DND-41 (cell line): ENCODE data around the gene CRABP1.

Source experiments
- ATAC-seq: fragments of 200-7000 bp; cut with Tn5 transposase; 3 replicates; pipeline ENCODE4 v1.9.1; 2021; ENCODE audit warnings: low read depth; ENCODE audit not compliant: insufficient read depth
- DNase-seq: peaks from one replicate; pipeline ENCODE4 v3.0.0-alpha.2; 2020
- H2AFZ ChIP-seq: 2 replicates; pipeline ENCODE4 v1.6.0; 2012; ENCODE audit warnings: low read depth, low read length
- H3K27ac ChIP-seq: 2 replicates; pipeline ENCODE4 v1.5.1; 2012; ENCODE audit warnings: low read length, inconsistent platforms
- H3K27me3 ChIP-seq: fragments of 200-600 bp; sonication (generic); 2 replicates; pipeline ENCODE4 v1.6.0; 2012; ENCODE audit warnings: low read length, mild to moderate bottlenecking, inconsistent platforms; ENCODE audit not compliant: insufficient read depth, poor library complexity
- H3K36me3 ChIP-seq: 2 replicates; pipeline ENCODE4 v1.5.1; 2012; ENCODE audit warnings: low read length, inconsistent platforms; ENCODE audit not compliant: insufficient read depth
- H3K4me1 ChIP-seq: 2 replicates; pipeline ENCODE4 v1.5.1; 2012; ENCODE audit warnings: mild to moderate bottlenecking, low read length; ENCODE audit not compliant: insufficient read depth
- H3K4me2 ChIP-seq: 2 replicates; pipeline ENCODE4 v1.6.0; 2012; ENCODE audit warnings: mild to moderate bottlenecking, moderate library complexity, low read length, inconsistent platforms; ENCODE audit not compliant: insufficient read depth
- H3K4me3 ChIP-seq, 2 experiments: fragments of 200-600 bp in 1 of 2; shearing (Covaris generic) in 1 of 2; 2 replicates each; pipeline ENCODE4 v1.5.1; 2012 to 2016; ENCODE audit warnings: inconsistent platforms in 2 of 2, low read length in 2 of 2, mild to moderate bottlenecking in 2 of 2, low read depth in 1 of 2, moderate library complexity in 1 of 2
- H3K79me2 ChIP-seq: 2 replicates; pipeline ENCODE4 v1.6.0; 2012; ENCODE audit warnings: low read length, inconsistent platforms; ENCODE audit not compliant: insufficient read depth
- H3K9ac ChIP-seq: 2 replicates; pipeline ENCODE4 v1.6.0; 2012; ENCODE audit warnings: low read depth, mild to moderate bottlenecking, inconsistent platforms, low read length, moderate library complexity
- H3K9me3 ChIP-seq: 2 replicates; pipeline ENCODE4 v1.5.1; 2012; ENCODE audit warnings: low read length, moderate library complexity, mild to moderate bottlenecking, inconsistent platforms; ENCODE audit not compliant: insufficient read depth, severe bottlenecking
- H4K20me1 ChIP-seq: 2 replicates; pipeline ENCODE4 v1.6.0; 2012; ENCODE audit warnings: low read length; ENCODE audit not compliant: insufficient read depth
- EZH2 ChIP-seq: IDR thresholded peaks from 3 replicates; pipeline ENCODE4 v1.6.1; 2012; ENCODE audit warnings: borderline replicate concordance, low read depth, mild to moderate bottlenecking, moderate library complexity, low read length, inconsistent platforms; ENCODE audit not compliant: severe bottlenecking
- TF ChIP-seq, protein P1 (sequence below): IDR thresholded peaks from 2 replicates; pipeline ENCODE4 v1.5.1; 2012; ENCODE audit warnings: borderline replicate concordance, low read length, moderate library complexity, mild to moderate bottlenecking; ENCODE audit not compliant: poor library complexity, severe bottlenecking; ENCODE audit errors: extremely low read depth

CRABP1 gene

GRCh38 chr15:78327466-78327865, 12.7 kb upstream of the CRABP1 start:
- Histone ChIP-seq H3K4me2 (no peak overlapping the region), H3K9ac (no peak overlapping the region), H2AFZ (no peak overlapping the region), H3K27ac (no peak overlapping the region), H3K79me2 (no peaks in the 10 kb centered on the region), H3K36me3 (no peaks in the 10 kb centered on the region), H3K4me3 (no peak overlapping the region), H4K20me1 (no peaks in the 10 kb centered on the region), H3K9me3 (no peaks in the 10 kb centered on the region), H3K27me3 (peaks cover 2% of the 10 kb centered on the region), H3K4me1 (no peaks in the 10 kb centered on the region)
- ATAC-seq (no peak), DNase-seq (no peak)
- no peak for TF ChIP-seq EZH2
- TF ChIP-seq, protein P1, sequence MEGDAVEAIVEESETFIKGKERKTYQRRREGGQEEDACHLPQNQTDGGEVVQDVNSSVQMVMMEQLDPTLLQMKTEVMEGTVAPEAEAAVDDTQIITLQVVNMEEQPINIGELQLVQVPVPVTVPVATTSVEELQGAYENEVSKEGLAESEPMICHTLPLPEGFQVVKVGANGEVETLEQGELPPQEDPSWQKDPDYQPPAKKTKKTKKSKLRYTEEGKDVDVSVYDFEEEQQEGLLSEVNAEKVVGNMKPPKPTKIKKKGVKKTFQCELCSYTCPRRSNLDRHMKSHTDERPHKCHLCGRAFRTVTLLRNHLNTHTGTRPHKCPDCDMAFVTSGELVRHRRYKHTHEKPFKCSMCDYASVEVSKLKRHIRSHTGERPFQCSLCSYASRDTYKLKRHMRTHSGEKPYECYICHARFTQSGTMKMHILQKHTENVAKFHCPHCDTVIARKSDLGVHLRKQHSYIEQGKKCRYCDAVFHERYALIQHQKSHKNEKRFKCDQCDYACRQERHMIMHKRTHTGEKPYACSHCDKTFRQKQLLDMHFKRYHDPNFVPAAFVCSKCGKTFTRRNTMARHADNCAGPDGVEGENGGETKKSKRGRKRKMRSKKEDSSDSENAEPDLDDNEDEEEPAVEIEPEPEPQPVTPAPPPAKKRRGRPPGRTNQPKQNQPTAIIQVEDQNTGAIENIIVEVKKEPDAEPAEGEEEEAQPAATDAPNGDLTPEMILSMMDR = no peak

GRCh38 chr15:78329625-78330024, 10.5 kb upstream of the CRABP1 start:
- Histone ChIP-seq H3K27me3 (peaks cover 2% of the 10 kb centered on the region), H3K4me2 (no peak overlapping the region), H4K20me1 (no peaks in the 10 kb centered on the region), H3K4me3 (no peak overlapping the region), H3K36me3 (no peaks in the 10 kb centered on the region), H3K4me1 (no peaks in the 10 kb centered on the region), H2AFZ (no peak overlapping the region), H3K79me2 (no peaks in the 10 kb centered on the region), H3K9ac (no peak overlapping the region), H3K9me3 (no peaks in the 10 kb centered on the region), H3K27ac (no peak overlapping the region)
- no peak for TF ChIP-seq EZH2
- TF ChIP-seq, protein P1 = no peak
- DNase-seq (no peak), ATAC-seq (no peak)

- ATAC-seq = no peak
- H3K27me3 ChIP-seq = peaks cover 5% of the 10 kb centered on the region
- TF ChIP-seq, protein P1 = no peak
Observed at GRCh38 chr15:78334845-78335244, 5.3 kb upstream of the CRABP1 start.

DNA sequence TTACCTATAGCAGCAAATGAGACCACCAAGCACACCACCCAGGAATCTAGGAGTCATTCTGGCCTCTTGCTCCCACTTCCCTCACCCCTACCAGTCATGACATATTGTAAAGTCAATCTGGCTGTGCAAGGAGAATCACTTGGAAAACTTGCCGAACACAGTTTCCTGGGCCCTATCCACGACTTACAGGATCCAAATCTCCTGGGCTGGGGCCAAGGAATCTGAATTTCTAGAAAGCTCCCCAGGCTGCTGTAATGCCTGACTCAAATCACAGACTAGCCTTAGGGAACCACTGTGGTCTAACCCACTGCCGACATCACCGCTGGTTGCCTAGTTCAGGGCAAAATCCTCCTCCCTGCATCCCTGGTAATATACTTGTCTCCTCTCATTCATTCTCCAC, 4.2 kb upstream of the CRABP1 start:
- ATAC-seq = no peak
- no peaks in the 10 kb centered on the region for H3K36me3 ChIP-seq
- peaks cover 5% of the 10 kb centered on the region for H3K27me3 ChIP-seq
- H3K4me3 ChIP-seq = no peak overlapping the region
- H3K9me3 ChIP-seq = no peaks in the 10 kb centered on the region
- H3K27ac ChIP-seq = no peak overlapping the region
- TF ChIP-seq, protein P1 = no peak
- no peak for TF ChIP-seq EZH2
- no peak overlapping the region for H3K4me2 ChIP-seq
- no peak for DNase-seq
- H3K4me1 ChIP-seq = no peaks in the 10 kb centered on the region
- no peak overlapping the region for H3K9ac ChIP-seq
- no peaks in the 10 kb centered on the region for H3K79me2 ChIP-seq
- H4K20me1 ChIP-seq = no peaks in the 10 kb centered on the region
- H2AFZ ChIP-seq = no peak overlapping the region

More at GRCh38 chr15:78334845-78335244, 5.3 kb upstream of the CRABP1 start:
- H4K20me1 ChIP-seq = no peaks in the 10 kb centered on the region
- no peaks in the 10 kb centered on the region for H3K79me2 ChIP-seq
- H3K9ac ChIP-seq = no peak overlapping the region
- no peaks in the 10 kb centered on the region for H3K9me3 ChIP-seq
- no peaks in the 10 kb centered on the region for H3K36me3 ChIP-seq
- no peak overlapping the region for H3K4me3 ChIP-seq
- H3K4me1 ChIP-seq = no peaks in the 10 kb centered on the region
- no peak overlapping the region for H3K4me2 ChIP-seq
- no peak for DNase-seq
- H2AFZ ChIP-seq = no peak overlapping the region
- H3K27ac ChIP-seq = no peak overlapping the region
